SU-DHL-6 (cell line): ENCODE data around the gene OSBPL9.

ENCODE experiments used
- EZH2phosphoT487 ChIP-seq: fragments of 200-600 bp; sonication (generic), shearing (Covaris generic); conservative IDR thresholded peaks from 2 replicates; pipeline ENCODE4 v1.6.1; 2018; ENCODE audit warnings: mild to moderate bottlenecking, antibody characterized with exemption, low read length, moderate library complexity, mixed read lengths
- TF ChIP-seq, protein P1 (sequence below): fragments of 200-600 bp; sonication (generic); IDR thresholded peaks from one replicate; pipeline ENCODE4 v1.5.1; 2017; ENCODE audit warnings: antibody characterized with exemption, mild to moderate bottlenecking, low read length, moderate library complexity; ENCODE audit not compliant: insufficient read depth, poor library complexity, severe bottlenecking

DNA sequence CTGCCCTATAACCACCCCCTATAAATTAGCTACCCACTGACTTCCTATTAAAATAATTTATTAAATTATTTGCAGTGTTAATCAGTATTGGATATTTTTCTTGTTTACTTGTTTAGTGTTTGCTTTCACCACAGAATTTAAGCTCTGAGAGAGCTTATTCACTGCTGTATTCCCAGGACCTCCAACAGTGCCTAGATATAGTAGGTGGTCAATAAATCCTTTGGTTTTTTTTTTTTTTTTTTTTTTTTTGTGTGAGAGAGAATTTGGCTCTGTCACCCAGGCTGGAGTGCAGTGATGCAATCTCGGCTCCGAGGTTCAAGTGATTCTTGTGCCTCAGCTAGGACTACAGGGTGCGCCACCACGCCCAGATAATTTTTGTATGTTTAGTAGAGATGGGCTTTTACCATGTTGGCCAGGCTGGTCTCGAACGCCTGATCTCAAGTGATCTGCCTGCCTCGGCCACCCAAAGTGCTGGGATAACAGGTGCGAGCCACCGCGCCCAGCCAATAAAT, 1.1 kb upstream of the OSBPL9 start:
- TF ChIP-seq, protein P1, sequence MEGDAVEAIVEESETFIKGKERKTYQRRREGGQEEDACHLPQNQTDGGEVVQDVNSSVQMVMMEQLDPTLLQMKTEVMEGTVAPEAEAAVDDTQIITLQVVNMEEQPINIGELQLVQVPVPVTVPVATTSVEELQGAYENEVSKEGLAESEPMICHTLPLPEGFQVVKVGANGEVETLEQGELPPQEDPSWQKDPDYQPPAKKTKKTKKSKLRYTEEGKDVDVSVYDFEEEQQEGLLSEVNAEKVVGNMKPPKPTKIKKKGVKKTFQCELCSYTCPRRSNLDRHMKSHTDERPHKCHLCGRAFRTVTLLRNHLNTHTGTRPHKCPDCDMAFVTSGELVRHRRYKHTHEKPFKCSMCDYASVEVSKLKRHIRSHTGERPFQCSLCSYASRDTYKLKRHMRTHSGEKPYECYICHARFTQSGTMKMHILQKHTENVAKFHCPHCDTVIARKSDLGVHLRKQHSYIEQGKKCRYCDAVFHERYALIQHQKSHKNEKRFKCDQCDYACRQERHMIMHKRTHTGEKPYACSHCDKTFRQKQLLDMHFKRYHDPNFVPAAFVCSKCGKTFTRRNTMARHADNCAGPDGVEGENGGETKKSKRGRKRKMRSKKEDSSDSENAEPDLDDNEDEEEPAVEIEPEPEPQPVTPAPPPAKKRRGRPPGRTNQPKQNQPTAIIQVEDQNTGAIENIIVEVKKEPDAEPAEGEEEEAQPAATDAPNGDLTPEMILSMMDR = no peak
- TF ChIP-seq EZH2phosphoT487 = no peak
